SH-SY5Y (cell line): Measurements from ENCODE around the gene CHCHD3.

Experiments used
- GATA2 ChIP-seq: IDR thresholded peaks from 2 replicates; pipeline ENCODE4 v1.6.1; 2011; ENCODE audit warnings: mild to moderate bottlenecking, low read depth, low read length
- GATA3 ChIP-seq: IDR thresholded peaks from 2 replicates; pipeline ENCODE4 v1.6.1; 2011; ENCODE audit warnings: low read depth, mild to moderate bottlenecking, low read length, moderate library complexity

DNA sequence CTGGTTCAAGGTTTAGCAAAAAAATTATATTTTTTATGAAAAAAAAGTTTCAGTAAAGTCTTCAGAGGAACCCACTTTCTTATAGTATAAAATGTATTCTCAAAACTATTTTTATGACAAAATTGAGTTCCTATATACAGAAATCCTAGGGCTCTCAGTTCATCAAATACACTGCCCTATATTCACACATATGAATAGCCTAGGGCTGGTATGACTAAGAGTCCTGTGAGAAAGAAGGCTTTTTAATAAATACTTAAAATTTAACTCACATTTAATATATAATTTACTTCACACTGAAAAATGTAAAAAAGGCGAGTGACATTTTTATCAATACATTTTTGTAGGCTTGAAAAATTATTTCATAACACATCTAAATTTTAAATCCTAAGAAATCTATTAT lies 16.6 kb downstream of the CHCHD3 start:
- TF ChIP-seq GATA2: no peak
- TF ChIP-seq GATA3: no peak
